Measurements from ENCODE around the gene KIAA0930. TPM values are rescaled to one million over a fixed set of nuclear protein-coding genes. Genes with fewer than 3 reads are reported as not detected.

The KIAA0930 gene
- total and polyA plus RNA-seq, 2 experiments from 2014 or later: 15.0 to 78.6 TPM

DNA sequence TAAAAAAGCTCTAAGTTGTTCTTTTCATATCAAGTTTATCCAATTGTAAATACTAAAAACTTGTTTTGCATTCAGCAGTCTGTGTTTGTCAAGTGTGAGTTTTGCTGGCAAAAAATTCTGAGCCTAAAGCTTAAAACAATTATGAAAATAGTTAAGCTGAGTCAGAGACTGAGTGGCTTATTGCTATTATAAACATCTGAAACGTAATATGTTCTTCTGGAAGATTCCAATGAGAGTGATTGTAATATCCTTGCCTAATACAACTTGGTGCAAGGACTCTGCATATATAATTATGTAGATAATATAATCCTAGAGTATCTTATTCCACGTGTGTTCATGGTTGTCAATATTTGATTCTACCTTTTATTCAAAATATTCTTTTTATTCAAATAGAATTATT lies 91.0 kb downstream of the KIAA0930 start:
- Mint-ChIP-seq H3K9me3 (no peaks in the 10 kb centered on the region; the same call in 2 of the 3 replicates), H3K36me3 (ENCODE audit: low read depth) (0 out of 3 replicates have a peak, but pooled peaks cover 6% of the 10 kb centered on the region), H3K27me3 (ENCODE audit: insufficient read depth, low read depth, poor library complexity) (no peaks in the 10 kb centered on the region), H3K4me3 (no peak overlapping the region), H3K4me1 (no peaks in the 10 kb centered on the region), H3K27ac (no peak overlapping the region)
- DNase-seq (ENCODE audit: low spot score): no peak
- H3K27ac ChIP-seq (ENCODE audit: low read depth): no peak overlapping the region
- 0 out of 2 replicates have a peak, but pooled peaks cover 9% of the 10 kb centered on the region for H3F3A ChIP-seq (replicated peaks; ENCODE audit: low read depth)
- no peak overlapping the region for H3K4me3 ChIP-seq
- H3K79me2 ChIP-seq (replicated peaks; ENCODE audit: insufficient read depth): no peaks in the 10 kb centered on the region
- H3K4me1 ChIP-seq (ENCODE audit: insufficient read depth): no peaks in the 10 kb centered on the region
- H3K9me2 ChIP-seq (ENCODE audit: insufficient read depth): no peaks in the 10 kb centered on the region
- no peak overlapping the region for H2AFZ ChIP-seq
- TF ChIP-seq, protein P1, sequence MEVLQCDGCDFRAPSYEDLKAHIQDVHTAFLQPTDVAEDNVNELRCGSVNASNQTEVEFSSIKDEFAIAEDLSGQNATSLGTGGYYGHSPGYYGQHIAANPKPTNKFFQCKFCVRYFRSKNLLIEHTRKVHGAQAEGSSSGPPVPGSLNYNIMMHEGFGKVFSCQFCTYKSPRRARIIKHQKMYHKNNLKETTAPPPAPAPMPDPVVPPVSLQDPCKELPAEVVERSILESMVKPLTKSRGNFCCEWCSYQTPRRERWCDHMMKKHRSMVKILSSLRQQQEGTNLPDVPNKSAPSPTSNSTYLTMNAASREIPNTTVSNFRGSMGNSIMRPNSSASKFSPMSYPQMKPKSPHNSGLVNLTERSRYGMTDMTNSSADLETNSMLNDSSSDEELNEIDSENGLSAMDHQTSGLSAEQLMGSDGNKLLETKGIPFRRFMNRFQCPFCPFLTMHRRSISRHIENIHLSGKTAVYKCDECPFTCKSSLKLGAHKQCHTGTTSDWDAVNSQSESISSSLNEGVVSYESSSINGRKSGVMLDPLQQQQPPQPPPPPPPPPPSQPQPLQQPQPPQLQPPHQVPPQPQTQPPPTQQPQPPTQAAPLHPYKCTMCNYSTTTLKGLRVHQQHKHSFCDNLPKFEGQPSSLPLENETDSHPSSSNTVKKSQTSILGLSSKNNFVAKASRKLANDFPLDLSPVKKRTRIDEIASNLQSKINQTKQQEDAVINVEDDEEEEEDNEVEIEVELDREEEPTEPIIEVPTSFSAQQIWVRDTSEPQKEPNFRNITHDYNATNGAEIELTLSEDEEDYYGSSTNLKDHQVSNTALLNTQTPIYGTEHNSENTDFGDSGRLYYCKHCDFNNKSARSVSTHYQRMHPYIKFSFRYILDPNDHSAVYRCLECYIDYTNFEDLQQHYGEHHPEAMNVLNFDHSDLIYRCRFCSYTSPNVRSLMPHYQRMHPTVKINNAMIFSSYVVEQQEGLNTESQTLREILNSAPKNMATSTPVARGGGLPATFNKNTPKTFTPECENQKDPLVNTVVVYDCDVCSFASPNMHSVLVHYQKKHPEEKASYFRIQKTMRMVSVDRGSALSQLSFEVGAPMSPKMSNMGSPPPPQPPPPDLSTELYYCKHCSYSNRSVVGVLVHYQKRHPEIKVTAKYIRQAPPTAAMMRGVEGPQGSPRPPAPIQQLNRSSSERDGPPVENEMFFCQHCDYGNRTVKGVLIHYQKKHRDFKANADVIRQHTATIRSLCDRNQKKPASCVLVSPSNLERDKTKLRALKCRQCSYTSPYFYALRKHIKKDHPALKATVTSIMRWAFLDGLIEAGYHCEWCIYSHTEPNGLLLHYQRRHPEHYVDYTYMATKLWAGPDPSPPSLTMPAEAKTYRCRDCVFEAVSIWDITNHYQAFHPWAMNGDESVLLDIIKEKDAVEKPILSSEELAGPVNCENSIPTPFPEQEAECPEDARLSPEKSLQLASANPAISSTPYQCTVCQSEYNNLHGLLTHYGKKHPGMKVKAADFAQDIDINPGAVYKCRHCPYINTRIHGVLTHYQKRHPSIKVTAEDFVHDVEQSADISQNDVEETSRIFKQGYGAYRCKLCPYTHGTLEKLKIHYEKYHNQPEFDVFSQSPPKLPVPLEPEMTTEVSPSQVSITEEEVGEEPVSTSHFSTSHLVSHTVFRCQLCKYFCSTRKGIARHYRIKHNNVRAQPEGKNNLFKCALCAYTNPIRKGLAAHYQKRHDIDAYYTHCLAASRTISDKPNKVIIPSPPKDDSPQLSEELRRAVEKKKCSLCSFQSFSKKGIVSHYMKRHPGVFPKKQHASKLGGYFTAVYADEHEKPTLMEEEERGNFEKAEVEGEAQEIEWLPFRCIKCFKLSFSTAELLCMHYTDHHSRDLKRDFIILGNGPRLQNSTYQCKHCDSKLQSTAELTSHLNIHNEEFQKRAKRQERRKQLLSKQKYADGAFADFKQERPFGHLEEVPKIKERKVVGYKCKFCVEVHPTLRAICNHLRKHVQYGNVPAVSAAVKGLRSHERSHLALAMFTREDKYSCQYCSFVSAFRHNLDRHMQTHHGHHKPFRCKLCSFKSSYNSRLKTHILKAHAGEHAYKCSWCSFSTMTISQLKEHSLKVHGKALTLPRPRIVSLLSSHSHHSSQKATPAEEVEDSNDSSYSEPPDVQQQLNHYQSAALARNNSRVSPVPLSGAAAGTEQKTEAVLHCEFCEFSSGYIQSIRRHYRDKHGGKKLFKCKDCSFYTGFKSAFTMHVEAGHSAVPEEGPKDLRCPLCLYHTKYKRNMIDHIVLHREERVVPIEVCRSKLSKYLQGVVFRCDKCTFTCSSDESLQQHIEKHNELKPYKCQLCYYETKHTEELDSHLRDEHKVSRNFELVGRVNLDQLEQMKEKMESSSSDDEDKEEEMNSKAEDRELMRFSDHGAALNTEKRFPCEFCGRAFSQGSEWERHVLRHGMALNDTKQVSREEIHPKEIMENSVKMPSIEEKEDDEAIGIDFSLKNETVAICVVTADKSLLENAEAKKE (CRISPR knock-in tag; IDR thresholded peaks at IDR 0.05): no peak
- TF ChIP-seq NANOG (IDR thresholded peaks at IDR 0.05; ENCODE audit: borderline replicate concordance) (no peak), ZNF331 (CRISPR knock-in tag; IDR thresholded peaks at IDR 0.05; ENCODE audit: low read depth) (no peak), STAT1 (IDR thresholded peaks at IDR 0.05; ENCODE audit: unreplicated experiment) (no peak), CREB1 (CRISPR knock-in tag; IDR thresholded peaks at IDR 0.05; ENCODE audit: low read depth) (no peak), EZH2 (IDR thresholded peaks at IDR 0.05; ENCODE audit: low read depth, unreplicated experiment) (no peak), EZH2phosphoT487 (IDR thresholded peaks at IDR 0.05; ENCODE audit: unreplicated experiment) (no peak)
- no peak for ATAC-seq
- no peaks in the 10 kb centered on the region for H3K36me3 ChIP-seq (ENCODE audit: insufficient read depth)
- no peak overlapping the region for H3K4me2 ChIP-seq
- peaks cover 1% of the 10 kb centered on the region; the same call in 1 of the 2 replicates for H4K20me1 ChIP-seq (replicated peaks; ENCODE audit: insufficient read depth)
- H3K27me3 ChIP-seq (ENCODE audit: insufficient read depth): no peaks in the 10 kb centered on the region

Data from GM23338 (cell line).